T-helper 9 cell (primary cell): ENCODE data around the gene ARHGEF1.

Experiments used
- DNase-seq: peaks from one replicate; pipeline ENCODE4 v3.0.0-alpha.2; 2020

ARHGEF1 gene

DNA sequence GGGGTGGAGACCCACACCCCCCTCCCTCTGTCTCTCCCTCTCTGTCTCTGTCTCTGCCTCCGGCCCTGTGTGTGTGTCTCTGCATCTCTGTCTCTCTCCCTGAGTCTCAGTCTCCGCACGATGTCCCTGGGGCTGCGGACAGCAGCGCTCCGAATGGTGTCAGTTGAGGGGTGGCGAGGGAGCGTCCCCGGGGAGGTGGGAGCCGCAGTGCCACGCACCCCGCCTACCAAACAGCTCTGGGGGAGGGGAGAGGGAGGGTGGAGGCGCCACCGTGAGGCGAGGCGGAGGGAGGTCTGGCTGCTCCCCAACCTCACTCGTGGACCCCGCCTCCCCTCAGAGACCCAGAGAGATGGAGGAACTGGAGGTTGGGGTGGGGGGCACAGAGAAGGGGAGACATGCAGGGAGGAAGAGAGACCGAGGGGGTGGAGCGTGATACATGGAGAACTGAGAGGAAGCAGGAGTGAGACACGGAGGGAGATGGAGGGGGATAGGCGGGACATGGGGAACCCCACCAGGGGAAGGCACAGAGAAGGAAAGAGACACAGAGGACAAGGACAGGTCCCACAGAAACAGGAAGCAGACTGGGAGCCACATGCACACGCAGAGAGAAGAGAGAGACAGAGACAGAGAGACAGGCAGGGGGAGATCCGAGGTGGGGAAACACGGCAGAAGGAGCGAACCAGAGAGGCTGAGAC, 38.0 kb downstream of the ARHGEF1 start:
- DNase-seq, result no peak

DNA sequence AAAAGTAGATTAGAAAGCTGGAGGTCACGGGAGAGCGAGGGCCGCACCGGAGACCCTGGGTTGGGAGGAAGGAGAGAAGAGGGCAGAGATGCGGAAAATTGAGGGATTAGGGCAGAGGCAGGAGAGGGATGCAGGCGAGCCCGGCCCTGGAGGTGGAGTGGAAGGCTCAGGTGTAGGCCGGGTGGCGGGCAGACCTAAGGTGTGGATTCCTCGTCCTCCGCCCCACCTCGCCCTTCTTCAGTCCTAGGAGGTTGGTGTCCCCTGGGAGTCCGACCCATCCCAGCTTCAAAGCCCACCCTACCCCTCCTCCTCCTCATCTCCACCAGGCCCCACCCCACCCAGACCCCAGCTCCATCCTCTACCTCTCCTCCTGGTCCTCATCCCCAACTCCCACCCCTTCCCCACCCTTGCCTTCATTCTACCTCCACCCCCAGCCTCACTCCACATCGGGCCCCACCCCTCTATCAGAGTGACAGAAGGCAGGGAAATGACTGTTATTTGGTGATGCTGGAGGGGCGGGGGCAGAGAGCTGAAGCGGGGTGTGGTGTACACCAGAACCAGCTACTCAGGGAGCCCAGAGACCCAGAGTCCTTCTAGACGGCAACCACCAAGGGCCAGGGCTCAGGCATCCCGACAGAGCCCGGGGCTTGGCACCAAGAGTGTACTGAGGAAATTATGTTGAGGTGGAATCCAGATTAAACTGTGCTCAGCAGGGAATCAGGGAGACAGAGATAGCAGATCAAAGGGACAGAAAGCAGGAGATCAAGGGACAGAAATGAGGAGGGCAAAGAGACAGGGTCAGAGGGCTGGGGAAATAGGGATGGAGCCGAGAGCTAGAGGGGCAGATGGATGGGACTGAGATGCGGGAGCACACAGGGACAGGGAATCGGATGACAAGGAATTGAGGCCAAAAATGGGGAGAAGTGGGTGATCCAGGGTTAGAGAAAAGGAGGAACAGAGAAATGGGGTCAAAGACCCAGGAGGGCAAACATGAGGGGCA, 38.9 kb downstream of the ARHGEF1 start:
- no peak for DNase-seq

DNA sequence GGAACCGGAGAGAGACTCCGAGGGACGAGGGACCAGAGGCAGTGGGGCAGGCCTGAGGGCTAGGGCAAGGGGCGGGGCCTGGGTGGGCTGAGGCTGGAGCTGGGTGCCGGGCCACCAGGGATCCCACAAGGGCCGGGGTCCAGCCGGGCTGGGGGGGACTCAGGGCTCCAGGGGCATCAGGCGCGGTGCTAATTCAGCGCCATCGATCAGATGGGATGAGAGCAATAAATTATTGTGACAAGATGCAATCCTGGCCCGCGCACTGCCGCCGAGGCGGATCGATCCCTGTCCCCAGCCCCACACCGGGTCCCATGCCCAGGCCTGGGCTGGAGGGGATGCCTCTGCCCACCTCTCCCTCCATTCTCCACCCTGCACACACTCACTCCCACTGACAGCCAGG, 39.6 kb downstream of the ARHGEF1 start:
- DNase-seq, result no peak

DNA sequence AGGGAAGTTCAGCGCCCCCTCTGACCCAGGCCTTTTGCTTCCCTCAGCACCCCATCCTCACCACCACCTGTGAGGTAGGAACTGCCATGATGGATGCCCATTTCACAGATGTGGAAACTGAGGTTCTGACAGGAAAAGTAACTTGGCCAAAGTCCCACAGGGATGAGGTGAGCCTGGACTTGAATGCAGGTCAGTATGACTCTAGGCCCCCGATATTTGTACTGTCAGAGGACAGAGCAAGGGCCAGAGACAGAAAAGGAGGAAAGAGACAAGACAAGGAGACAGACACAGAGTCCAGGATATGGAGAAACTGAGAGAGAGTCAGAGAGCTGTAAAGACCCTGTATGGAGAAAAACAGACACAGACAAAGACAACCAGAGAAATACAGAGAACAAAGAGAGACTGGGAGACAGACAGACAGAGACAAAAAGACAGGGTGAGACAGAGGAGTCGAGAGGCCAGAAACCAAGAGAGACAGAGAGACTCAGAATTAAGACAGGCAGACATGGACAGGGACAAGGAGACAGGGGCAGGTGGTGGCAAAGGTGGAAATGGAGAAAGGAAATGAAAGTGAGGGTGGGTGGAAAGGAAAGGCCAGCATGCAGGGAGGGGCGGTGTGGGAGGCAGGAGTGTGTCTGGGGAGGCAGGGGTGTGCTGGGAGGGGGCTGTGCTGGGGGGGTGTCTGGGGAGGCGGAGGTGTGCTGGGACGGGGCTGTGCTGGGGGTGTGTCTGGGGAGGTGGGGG, 40.2 kb downstream of the ARHGEF1 start:
- no peak for DNase-seq

DNA sequence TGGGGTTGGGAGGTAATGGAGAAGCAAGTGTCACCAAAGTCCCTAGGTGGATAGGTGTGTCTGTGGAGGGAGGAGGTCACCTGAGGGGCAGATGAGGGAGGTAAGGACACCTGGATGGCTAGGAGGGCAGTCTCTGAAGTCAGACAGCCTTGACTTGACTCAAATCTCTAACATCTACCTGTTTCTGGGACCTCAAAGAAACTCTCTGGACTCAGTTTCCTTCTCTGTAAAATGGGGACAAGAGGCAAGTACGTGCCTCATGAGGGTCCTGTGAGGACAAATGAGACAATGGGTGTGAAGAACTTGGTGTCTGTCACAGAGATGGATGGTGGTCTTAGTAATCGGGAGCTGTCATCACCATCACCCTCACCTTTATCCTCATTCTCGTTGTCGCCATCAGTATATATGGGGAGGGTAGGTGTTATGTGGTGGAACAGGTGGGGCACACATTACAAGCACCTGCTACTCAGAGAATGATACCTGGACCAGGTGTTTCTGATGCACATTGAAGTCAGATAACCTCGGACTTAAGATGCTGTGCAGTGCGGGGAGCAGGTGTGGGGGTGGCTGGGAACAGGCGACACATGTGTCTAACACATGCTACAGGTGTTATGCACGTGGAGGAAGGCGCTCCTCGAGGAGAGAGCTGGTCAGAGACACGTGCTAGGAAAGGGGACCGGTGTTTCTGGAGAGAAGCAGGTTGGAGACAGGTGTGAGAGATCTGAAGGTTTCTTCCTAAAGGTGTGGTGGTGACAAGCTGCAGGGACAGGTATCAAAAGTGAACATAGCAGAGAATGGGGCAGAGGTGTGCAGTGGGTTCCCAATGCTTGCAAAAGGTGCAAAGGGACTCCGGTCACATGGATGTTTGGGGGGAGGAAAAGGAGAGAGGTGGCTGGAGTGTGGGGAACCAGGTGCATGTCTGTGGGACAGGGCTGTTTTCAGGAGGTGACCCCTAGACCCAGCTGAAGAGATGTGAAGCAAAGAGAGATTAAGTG, 41.5 kb downstream of the ARHGEF1 start:
- no peak for DNase-seq

DNA sequence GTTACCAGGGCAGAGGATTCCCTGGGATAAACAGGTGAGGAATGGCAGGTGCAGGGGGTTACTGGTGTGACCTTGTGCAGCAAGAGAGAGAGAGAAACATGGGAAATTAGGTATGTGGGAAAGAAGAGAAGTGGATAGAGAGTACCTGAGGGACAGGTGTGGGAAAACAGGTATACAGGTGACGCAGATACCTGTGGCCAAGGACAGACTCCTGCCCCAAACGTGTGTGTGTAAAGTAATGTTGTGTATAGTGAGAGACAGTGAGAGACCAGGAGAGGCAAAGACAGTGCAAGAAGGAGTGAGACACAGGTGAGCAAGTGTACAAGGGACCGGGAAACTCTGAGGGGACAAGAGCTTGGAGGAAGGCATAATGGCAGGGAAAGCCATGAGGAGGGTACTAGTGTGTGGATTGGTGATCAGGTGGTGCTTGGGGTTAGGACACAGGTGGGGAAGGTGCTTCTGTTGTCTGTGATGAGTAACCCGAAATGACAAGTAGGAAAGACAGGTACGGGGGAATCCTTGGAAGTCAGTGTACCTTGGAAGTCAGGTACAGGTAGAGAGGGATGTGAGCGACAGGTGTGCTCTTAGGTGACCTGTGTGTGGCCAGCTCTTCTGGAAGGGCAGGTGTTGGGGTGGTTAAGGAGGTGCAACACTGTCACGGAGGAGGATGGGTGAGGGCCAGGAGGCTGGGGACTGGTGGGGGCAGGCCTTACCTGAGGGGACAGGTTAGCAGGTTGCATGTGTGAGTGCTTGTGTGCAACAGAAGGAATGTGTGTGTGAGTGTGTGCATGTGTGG, 42.4 kb downstream of the ARHGEF1 start:
- DNase-seq, result no peak

DNA sequence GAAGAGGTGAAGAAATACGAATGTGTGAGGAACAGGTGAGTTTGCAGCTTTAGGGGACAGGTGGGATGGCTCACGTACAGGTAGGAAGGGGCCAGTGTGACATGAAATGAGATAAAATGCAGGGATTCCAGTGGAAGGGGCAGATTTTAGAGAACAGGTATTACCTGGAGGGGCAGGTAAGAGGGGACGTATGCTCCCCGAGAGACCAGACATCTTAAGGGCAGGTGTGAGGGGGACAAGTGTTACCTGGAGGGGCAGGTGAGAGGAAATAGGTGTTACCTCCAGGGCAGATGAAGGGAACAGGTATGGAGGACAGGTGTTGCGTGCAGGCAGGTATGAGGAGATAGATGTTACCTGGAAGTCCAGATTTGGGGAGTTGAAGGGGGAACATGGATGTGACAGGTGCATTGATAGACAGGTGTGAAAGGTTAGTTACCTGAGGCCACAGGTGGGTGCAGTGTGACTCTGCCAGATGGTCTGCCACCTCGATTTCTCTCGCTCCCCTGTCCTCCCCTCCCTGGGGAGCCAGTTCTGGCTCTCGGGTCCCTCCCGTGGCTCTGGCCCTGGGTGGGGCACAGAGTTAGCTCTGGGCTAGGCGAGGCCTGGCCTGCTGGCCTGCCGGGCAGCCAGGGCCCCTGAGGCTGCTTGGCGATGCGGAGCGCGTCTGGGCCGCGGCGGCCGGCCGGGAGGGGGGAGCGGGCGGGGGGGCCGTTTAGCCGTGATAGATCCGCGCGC, 43.2 kb downstream of the ARHGEF1 start:
- no peak for DNase-seq

DNA sequence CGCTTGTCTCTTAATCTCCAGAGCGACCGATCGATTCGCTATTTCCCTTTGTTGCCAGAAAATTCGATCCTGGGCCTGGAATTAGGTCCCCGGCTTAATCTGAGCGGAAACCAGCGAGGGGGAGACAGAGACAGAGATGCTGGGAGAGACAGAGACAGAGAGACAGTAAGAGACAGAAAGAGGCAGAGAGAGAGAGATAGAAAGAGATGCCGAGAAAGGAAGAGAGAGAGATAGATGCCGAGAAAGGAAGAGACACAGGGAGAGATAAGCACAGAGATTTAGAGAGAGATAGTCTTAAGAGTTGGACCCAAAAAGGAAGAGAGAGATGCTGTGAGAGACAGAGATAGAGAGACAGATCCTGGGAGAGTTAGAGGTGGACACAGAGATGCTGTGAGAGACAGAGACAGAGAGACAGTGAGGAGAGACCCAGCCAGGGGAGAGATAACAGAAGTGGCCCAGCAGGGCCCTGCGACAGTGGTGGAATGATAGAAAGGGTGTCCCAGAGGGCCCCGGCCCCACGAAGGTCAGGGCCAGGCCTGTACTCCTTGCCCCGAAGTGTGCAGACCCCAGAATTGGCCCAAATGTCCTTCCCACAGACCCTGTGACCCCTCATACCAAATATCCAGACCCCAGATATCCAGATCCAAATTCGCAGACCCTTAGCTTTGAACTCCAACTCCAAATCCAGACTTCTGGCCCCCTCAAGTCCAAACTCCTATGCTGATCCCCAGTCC, 43.9 kb downstream of the ARHGEF1 start:
- no peak for DNase-seq

DNA sequence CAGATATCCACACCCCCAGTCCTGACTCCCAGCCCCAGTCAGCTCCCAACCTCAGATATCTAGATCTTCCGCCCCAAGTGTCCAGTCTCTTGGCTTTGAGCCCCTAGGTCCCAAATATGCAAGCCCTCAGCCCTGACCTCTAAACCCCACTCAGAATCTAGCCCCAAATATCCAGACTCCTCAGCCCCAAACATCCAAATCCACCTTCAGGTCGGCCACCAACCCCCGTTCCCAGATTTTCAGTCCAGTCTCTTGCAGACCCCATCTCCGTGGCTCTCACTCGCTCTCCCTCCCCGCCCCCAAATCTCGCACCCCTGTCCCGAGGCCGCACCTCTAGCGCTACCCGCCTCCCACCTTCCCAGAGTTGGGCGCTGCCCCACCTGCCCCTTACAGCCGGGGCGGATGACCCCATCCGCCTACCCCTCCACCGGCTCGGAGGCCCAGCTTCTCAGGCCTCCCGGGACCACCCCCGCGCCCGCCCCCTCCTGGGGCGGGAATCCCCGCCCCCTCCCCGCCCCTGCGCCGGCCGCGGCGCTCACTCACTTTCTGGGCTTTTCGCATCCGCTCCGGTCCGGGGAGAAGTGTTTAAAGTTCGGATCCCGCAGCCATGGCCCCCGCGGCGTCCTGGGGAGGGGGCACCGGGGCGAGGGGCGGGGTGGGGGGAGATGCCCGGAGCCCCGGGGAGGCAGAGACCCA, 44.7 kb downstream of the ARHGEF1 start:
- peak; percentile 35 for DNase-seq

DNA sequence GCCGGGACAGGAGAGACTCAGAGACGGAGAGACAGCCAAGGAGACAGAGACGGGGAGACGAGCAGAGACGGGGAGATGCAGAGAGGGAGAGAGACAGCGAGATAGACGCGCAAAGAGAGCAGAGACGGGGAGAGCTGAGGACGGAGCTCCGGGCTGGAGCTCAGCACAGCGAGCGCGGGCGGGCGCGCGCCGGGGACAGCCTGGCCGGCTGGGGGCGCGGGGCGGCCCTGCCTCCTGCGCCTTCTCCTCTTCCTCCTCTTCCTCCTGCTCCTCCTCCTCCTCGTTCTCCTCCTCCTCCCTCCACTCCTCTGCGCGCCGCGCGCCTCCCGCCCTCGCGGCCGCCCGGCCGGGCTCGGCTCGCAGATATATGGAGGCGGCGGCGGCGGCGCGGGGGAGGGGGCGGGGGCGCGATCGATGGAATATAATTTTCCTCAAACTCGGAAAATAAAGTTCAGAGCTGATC, 45.3 kb downstream of the ARHGEF1 start, which contains the start of gene ERFL:
TSS of gene ERFL (minus strand) at position 229 of the 463 bp plus-strand sequence. CDS start 15,530 bp downstream, outside the sequence.
- DNase-seq, result no peak

DNA sequence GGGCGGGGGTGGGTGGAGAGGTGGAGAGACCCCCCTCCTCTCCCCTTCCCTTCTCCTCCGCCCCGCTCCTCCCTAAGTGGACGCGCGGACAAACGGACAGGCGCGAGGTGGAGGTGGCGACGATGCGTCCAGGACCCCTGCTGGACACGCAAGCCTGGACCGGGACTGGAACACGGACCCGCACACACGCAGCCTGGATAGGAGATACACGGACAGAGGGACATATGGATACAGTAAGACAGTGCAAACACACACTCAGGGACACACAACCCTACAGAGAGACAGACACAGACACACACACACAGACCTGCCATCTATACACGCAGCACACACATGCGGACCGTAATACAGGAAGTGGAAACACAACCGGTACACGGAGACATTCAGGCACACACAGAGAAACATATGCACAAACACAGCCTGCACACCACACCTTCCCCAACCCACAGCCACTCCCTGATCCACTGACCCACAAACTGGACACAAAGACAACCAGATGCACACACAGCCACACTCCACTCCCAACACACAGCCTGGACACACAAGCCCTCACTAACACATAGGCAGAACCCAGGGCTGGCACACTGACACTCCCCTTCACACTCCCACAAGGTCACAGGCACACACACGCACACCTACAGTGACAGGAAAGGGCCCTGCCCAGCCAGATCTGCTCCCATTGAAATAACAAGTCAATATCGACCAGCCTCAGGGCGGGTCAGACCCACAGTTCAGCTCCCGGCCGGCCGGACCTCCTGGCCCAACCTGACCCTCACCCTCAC, 46.0 kb downstream of the ARHGEF1 start:
- no peak for DNase-seq

DNA sequence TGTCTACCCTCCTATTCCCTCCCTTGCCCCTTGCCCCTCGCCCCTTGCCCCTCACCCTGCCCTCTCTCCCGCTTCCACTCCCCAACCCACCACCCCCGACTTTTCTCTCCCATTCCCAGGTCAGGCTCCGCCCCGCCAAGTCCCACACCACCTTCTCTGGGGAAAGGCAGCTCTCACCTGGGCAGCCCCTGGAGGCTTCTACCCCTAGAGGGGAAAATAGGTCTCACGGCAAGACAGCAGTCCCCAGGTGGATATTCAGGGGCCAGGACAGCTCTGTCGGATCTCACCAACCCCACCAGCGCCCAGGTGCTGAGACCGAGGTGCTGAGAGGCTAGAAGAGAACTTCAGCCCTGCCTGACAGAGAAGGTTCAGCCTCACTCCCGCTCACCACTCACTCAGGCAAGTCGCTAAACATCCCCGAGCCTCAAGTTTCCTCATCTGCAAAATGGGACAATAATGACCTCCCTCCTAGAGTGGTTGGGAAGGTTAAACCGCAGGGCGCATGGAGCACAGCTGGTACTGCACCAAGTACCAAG, 46.6 kb downstream of the ARHGEF1 start:
- no peak for DNase-seq

DNA sequence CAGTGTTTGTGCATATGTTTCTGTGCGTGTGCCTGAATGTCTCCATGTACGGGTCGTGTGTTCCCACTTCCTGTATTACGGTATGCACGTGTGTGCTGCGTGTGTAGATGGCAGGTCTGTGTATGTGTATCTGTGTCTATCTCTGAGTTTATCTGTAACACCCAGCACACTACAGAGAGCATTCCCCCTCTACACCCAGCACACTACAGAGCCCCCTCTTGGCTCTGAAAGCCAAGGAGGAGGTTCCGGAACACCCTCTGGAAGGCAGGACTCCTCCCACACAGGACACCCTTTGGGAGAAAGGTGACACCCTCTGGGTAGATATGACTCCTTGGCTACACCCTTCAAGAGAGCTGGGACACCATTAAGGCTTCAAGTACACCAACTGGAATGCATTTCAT, 47.3 kb downstream of the ARHGEF1 start:
- DNase-seq, result no peak

DNA sequence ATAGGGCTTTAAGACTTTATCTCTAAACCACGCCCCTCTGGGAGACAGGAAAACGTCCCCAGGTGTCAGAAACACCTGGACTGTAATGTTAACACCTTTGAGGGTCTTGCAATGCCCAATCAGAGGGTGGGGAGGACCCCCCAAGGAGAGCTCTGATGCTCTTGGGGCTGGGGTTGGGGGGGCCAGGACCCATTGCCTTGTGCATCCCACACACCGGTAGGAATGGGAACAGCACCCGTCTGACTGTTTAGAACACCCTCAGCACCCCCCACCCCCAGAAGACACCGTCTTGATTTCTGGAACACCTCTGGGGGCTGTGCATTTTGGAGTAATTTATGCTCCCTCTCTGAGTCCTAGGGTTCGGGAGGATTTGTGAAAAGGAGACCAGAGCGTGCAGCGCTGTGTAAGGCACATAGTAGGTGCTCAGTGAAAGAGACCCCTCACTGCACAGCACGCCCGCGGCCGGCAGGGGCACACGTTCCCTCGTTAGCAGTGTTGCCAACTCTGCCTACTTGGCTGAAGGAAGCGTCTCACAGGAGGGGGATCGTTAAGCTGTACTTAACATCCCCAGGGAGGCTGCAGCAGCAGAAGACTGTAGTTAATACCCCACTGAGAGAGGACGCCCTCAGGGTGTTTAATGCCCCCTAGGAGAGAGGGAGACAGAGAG, 48.1 kb downstream of the ARHGEF1 start:
- DNase-seq, result no peak

DNA sequence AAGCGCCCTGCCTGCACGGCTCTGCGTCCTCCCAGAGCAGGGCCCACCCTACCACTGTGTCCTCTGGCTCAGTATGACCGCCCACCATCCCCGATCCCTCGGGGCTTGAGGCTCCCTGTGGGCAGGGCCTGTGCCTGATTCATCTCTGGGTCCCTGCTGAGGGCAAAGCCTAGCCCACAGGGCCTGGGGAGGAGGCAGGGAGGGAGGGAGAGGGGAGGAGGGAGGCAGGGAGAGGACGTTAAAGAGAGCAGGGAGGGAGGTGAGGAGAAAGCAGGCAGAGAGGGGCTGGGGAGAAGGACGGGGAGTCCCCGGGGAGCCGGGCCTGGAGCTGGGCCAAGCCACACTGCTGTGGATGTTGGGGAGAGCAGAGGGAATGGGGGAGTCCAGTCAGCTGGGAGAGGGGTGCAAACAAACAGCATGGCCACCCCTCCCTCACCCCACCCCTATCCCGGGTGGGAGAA, 49.3 kb downstream of the ARHGEF1 start:
- no peak for DNase-seq

DNA sequence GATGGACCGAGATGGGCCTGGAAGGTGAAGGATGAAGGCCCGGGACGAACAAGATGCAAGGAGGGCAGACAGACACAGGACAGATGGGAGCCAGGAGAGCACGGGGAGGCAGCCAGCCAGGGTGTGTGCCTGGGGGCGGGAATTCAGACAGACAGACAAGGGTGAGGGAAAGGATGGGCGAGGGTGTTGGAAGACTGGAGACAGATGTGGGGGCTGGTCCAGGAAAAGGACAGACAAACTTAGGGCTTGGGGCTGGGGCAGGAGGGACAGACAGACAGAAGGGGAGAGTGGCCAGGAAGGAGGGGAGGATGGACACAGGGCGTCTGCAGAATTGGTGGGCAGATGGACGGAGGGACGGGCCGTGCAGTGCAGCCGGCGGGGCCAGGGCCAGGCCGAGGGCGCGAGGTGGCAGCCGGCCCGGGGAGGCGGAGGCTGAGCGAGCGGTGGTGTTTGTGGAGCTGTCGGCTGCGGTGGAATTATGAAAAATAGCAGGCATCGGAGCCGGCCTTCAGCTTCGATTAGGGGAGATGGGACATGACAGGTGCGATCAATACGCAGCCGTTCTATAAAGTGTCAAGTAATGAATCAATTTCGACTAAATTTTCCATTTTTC, 49.8 kb downstream of the ARHGEF1 start:
- DNase-seq, result no peak
